ENCODE results near the gene IL16.

GRCh38 chr15:81235276-81236123 lies 38.8 kb downstream of the IL16 start:
- TF ChIP-seq EZH2 (IDR thresholded peaks at IDR 0.05; ENCODE audit: insufficient read depth, poor library complexity, severe bottlenecking): no peak
- no peak for TF ChIP-seq EZH2phosphoT487 (IDR thresholded peaks at IDR 0.05; ENCODE audit: insufficient read depth, low read depth)
